Measurements from ENCODE around the gene IFNL4.
A peak's percentile ranks its signal among the peaks of the same experiment; 100 is the strongest.
"Not testable (repeated sequence)": the region's sequence is repeated elsewhere in the genome, so short reads cannot be mapped to it uniquely, and the experiment has no call there.

Gene IFNL4

DNA sequence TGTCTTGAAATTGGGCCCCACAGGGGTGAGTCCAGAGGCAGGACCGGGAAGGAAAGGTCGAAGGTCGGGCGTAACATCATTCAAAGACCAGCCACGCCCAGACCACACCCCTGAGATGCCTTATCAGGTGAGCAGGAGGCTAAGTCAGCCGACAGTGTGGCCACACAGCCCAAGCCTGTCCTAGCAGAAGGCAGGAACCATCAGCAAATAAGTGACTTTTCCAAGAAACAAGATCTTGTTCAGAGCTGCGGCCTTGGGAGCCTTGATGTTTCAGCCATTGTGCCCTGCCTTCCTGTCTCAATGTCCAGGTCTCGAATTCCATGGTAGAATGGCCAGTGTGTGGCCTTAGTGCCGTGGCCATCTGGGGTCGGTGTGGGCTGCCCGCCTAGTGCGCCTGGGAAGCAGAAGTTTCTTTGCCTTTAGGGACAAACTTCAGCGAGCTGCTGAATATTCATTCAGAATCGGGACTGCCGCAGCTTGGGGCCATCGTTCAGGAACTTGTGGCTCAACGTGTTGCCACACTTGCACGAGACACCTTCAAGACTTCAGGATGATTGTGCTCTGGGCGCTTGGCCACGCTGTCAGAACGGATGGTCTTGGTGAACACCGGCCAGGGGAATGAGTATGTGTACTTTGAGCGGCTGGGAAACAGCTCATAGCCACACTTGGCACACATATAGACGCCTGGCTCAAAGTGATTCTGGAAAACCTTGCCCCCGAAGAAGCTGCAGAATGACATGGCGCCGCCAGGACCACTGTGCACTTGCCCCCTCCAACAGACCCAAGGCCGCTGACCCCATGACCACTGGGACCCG, 6.1 kb upstream of the IFNL4 start:
- DNase-seq = no peak

DNA sequence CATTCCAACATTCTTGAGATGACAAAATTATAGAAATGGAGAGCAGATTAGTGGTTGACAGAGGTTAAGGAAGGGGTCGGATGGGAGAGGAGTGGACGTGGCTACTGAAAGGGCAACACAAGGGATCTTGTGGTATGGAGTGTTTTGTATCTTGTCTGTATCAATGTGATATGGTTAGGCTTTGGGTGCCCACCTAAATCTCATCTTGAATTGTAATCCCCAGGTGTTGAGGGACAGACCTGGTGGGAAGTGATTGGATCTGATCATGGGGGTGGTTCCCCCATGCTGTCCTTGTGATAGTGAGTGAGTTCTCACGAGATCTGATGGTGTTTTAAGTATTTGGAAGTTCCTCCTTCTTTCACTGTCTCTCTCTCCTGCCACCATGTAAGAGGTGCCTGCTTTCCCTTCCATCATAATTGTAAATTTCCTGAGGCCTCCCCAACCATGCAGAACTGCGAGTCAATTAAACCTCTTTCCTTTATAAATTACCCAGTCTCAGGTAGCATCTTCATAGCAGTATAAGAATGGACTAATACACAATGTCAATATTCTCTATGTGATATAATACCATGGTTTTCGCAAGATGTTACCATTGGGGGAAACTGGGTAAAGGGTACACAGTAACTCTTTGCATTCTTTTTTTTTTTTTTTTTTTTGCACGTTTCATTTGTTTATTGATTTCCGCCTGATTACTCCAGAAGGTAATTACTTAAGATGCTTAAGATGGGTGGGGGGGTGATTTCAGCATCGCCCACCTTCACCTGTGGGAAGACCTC, 4.9 kb upstream of the IFNL4 start:
- DNase-seq = no peak

DNA sequence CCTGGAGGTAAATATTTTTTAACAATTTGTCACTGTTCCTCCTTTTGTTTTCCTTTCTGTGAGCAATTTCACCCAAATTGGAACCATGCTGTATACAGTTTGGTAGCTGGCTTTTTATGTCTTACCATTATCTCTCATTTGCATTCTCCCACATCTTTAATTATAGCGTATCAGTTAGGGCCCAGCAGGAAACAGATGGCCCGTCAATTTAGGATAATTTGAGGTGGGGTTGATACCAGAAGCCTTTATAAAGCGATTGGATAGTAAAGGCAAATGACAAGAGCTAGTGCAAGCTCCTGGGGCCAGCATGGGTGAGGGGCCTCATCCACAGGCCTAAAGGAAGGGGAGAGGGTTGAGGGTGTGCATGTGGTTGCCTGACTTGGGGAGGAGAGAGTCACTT, 3.8 kb upstream of the IFNL4 start:
- no peak for DNase-seq

DNA sequence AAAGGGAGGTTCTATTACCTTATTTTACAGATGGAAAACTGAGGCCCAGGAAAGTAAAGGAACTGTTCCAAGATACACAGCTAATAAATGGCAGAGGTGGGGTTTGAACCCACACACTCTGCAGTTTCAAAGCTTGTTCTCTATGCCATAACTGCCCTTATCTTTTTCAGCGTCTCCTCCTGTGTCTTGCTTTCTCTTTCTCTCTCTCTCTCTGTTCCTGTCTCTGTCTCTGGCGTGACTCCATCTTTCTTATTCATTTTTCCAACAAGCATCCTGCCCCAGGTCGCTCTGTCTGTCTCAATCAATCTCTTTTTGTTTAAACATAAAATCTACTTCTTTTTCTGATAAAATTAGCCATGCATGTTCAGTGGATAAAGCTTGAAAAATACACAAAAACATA, 3.2 kb upstream of the IFNL4 start:
- no peak for DNase-seq

DNA sequence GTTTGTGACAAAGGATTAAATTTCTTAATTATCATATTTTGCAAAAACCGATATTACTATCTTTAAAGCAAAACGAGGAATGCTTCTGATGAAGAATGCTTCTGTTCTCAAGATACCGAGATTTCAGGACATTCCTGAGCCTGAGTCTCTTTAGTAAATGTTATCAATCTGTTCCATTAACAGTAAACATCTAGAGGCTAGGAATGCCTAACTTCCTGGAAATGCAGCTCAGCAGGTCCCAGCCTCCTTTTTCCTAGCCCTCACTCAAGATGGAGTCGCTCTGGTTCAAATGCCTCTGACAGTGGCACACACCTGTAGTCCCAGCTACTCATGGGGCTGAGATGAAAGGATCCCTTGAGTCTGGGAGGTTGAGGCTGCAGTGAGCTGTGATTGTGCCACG, 2.4 kb upstream of the IFNL4 start:
- no peak for DNase-seq

DNA sequence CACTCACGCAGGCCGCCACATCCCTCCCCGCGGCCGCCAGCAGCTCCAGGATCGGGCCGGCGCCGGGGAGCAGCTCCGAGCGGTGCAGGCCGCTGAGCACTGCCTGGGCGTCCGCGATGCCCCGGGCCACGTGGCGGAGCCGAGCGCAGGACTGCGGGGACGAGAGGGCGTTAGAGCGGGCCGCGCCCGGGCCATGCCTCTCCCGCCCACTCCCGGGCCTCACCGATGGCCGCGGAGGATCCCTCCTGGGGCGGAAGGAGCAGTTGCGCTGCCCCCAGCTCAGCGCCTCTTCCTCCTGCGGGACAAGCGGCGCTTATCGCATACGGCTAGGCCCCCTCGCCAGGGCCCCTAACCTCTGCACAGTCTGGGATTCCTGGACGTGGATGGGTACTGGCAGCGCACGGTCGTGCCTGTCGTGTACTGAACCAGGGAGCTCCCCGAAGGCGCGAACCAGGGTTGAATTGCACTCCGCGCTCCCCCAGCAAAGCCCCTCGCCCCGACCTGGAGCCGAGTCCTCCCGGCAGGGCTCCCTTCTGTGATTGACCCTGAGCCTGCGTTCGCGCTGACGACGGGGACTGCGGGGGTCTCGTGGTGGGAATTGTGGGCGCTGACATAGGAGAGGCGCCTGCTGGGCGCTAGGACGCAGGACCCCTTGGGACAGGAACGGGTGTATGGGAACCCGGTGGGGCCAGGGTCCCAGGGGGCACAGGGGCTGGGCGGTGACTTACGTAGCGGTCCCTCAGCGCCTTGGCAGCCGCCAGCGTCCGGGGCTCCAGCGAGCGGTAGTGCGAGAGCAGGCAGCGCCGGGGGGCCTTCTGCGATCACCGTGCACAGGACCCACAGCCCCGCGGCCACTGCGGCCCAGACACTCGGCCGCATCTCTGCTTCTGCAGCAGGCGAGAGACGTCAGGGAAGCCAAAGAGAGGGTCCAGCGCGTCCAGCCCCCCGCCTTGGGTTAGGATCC, 673 bp downstream of the IFNL4 start:
- no peak for DNase-seq

DNA sequence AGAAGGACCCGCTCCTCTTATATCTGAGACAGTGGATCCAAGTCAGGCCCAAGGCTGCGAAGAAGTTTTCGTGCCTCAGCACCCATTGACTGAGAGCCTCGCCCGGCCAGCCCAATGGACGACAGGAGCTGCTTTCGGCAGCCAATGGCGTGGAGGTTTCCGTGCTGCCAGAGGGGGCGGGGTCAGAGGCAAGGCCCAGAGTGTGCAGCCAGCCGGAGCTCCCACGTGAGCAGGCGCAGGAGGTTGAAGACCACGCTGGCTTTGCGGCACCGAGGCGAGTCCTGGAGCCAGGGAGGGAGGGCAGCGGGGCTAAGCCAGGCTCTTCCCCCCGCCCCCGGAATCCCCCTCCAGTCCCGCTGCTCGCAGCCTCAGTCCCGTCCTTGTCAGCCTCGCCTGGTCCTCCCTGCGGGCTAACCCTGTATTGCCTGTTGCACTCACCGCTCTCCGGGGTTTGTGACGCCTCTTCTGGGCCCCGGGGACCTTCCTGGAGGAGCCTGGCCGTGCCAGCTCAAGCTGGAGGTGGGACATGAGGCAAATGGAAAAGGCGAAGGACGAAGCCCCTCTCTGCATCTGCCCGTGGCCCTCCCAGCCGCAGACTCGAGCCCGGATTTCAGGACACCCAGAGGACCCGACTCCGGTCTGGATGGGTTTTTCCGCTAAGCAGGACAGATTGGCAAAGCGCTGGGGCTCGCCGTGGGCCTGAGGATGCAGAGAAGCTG, 1.5 kb downstream of the IFNL4 start:
- DNase-seq = peak in 1 of 2 experiments; percentile 43

DNA sequence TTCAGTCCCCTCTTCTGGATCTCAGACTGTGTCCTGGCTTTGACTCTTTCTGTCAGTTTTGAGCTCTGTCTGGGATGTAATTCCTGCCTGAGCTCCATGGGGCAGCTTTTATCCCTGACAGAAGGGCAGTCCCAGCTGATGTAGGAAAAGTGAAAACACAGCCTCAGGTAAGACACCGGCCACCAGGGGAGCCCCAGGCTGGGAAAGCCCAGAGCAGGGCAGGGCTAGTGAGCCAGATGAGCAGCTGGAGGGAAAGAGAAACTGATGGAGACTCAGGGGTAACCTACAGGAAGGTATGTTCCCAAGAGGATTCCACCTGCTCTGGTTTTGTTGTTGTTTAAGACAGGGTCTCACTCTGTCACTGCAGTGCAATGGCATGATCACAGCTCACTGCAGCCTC, 3.5 kb downstream of the IFNL4 start:
- not testable (repeated sequence) for DNase-seq

DNA sequence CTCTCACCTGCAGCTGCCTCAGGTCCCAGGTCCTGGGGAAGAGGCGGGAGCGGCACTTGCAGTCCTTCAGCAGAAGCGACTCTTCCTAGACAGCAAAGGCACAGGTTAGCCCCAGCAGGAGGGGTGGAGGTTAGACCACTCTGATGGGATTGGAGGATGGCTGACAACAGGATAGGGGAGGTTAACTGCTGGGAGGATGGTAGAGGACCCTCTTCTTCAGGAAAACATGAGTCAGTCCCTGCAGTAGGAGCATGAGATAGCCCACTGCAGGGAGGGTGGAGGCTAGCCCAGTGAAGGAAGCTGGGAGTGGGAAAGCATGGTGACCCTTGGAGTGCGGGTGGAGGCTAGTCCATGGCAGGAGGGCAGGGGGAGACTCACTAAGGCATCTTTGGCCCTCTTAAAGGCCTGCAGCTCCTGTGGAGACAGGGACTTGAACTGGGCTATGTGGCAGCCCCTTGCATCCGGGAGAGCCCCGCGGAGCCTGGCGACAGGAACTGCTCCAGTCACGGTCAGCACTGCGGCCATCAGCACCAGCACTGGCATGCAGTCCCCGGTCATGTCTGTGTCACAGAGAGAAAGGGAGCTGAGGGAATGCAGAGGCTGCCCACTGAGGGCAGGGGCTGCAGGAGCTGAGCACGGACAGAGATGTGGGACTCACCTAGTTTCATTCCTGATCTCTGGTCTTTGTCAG, 4.1 kb downstream of the IFNL4 start, which contains the start of gene IFNL3:
Gene IFNL3 (minus strand): TSS at position 597 of the 691 bp plus-strand sequence. CDS start 39 bp downstream, at position 558.
- not testable (repeated sequence) for DNase-seq

DNA sequence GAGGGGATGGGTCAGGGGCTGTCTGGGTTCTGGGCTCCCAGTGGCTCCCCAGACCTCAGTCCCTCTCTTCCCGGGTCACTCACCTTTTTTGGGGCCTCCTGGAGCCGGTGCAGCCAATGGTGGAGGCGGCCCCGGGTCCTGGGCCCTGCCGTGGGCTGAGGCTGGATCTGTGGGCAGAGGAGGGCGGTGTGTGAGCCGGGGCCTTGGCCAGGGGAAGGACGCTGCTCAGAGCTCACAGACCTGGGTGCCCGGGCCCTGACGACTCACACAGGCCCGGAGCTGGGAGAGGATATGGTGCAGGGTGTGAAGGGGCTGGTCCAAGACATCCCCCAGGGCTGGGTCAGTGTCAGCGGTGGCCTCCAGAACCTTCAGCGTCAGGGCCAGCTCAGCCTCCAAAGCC, 4.9 kb downstream of the IFNL4 start:
- DNase-seq = not testable (repeated sequence)

DNA sequence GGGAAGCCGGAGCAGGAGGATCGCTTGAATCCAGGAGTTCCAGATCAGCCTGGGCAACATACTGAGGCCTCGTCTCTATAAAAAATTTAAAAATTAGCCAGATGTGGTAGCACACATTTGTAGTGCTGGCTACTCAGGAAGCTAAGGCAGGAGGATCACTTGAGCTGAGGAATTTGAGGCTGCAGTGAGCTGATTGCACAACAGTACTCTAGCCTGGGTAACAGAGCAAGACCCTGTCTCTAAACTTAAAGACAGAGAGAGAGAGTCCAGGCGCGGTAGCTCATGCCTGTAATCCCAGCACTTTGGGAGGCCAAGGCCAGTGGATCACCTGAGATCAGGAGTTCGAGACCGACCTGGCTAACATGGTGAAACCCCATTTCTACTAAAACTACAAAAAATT, 8.2 kb downstream of the IFNL4 start:
- DNase-seq = no peak

DNA sequence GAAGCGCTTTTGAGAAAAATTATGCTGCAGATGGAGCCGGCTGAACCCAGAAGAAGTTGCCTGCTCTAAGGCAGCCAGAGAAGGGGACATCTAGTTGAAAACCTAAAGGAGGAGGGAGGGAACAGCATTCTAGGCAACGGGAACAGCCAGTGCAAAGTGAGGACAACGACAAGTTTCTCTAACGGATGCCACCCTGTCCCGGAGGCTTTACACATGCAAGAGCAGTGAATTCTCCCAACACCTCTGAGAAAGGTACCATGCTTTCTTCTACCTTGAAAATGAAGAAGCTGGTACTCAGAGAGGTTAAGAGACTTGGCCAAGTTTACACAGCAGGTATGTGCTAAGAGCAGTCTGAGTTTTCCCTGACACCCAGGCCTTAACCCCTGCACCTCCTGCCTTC, 9.7 kb downstream of the IFNL4 start:
- DNase-seq = no peak

DNA sequence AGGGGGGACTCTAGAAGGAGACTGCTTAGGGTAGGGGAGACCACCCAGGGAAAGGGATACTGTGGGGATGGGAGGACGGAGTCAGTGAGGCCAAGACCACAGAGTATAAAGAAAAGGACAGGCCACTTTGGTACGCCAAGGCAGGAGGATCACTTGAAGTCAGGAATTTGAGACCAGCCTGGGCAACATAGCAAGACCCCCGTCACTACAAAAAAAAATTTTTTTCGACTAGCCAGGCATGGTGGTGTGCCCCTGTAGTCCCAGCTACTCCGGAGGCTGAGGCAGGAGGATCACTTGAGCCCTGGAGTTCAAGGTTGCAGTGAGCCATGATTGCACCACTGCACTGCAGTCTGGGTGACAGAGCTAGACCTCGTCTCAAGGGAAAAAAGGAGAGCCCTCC, 10.4 kb downstream of the IFNL4 start:
- DNase-seq = no peak

DNA sequence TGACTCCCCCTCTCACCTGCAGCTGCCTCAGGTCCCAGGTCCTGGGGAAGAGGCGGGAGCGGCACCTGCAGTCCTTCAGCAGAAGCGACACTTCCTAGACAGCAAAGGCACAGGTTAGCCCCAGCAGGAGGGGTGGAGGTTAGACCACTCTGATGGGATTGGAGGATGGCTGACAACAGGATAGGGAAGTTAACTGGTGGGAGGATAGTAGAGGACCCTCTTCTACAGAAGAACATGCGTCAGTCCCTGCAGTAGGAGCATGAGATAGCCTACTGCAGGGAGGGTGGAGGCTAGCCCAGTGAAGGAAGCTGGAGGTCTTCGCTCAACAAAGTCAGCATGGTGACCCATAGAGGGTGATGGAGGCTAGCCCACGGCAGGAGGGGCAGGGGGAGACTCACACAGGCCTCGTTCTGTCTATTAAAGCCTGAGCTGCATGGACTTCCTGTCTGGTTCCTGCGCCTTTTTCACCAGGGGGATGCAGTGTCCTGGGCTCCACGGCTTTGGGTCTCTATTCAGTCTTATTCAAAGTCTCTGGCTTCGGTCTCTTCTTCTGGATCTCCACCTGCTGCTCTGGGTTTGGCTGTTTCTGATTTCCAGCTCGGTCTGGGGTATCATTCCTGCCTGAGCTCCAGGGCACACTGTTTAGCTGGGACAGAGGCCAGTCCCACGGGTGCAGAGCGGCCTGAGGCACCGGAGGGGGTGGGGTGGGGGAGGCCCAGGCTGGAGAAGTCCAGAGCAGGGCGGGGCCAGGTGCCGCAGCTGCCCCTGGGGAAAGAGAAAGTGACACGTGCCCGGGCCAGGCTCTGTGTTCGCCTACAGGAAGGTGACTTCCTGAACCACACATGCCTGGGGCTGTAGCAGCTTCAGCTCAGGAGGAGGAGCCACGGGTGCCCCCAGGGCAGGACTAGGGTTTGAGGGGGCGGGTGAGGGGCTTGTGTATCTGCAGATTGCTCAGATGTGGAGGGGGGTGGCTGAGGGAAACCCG, 11.2 kb downstream of the IFNL4 start:
- DNase-seq = peak; percentile 50 to 54

DNA sequence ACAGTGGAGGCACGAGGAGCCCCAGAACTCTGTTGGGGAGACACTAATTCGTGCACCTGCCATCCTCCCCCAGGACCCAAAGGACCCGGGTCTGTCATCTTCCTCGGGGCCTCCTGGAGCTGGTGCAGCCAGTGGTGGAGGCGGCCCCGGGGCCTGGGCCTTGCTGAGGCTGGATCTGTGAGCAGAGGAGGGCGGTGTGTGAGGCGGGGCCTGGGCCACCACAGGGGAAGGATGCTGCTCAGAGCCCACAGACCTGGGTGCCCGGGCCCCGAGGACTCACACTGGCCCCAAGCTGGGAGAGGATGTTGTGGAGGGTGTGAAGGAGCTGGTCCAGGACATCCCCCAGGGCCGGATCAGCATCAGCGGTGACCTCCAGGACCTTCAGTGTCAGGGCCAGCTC, 12.1 kb downstream of the IFNL4 start:
- DNase-seq = peak in 1 of 2 experiments; percentile 3

DNA sequence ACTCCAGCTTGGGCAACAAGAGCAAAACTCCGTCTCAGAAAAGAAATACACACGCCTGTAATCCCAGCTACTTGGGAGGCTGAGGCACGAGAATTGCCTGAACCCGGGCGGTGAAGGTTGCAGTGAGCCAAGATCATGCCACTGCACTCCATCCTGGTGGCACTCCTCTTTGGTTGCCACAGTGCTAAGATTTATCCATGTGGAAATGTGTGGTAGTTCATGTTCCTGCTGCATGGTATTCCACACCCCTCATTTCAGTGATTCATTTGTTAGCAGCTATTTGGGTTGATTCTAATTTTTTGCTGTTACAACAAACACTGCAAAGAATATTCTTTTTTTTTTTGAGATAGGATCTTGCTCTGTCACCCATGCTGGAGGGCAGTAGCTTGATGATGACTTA, 15.9 kb downstream of the IFNL4 start:
- DNase-seq = no peak

DNA sequence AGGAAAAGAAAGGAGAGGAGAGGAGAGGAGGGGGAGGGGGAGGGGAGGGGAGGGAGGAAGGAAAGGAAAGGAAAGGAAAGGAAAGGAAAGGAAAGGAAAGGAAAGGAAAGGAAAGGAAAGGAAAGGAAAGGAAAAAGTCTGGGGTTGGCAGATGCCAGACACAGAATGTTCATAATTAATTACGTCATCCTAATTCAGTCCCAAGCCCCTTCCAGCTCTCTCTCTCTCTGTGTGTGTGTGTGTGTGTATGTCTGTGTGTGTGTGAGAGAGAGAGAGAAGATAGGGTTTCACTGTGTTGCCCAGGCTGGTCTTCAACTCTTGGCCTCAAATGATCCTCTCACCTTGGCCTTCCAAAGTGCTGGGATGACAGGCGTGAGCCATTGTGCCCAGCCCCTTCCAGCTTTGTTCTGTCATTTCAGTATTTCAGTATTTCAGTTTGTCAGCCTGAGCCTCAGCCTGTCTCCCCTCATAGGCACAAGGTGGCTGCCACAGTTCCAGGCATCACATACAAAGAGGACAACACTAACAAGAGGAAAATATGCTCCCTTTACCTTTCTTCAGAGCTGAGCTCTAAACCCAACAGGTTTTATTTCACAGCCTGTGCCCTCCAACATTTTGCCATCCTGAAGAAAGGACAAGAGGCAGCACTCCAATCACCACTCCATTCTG, 18.4 kb downstream of the IFNL4 start:
- DNase-seq = no peak

DNA sequence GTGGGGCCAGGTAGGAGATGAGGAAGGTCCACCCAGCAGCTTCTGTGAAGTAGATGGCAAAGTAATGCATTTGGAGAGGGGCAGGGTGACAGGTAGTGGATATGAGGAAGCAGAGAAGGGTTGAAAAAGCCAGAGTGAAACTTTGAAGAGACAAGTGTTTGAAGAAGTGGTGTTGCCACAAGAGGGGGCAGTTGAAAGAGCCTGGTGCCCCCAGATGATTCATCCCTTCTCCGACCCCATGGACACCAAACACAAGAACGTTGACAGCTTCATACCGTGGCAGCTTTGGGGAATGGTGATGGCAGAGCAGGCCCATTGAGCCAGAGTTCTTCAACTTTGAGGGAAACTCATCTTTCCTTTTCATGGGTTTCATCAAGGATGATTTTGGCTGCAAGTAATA, 23.7 kb downstream of the IFNL4 start:
- no peak for DNase-seq

DNA sequence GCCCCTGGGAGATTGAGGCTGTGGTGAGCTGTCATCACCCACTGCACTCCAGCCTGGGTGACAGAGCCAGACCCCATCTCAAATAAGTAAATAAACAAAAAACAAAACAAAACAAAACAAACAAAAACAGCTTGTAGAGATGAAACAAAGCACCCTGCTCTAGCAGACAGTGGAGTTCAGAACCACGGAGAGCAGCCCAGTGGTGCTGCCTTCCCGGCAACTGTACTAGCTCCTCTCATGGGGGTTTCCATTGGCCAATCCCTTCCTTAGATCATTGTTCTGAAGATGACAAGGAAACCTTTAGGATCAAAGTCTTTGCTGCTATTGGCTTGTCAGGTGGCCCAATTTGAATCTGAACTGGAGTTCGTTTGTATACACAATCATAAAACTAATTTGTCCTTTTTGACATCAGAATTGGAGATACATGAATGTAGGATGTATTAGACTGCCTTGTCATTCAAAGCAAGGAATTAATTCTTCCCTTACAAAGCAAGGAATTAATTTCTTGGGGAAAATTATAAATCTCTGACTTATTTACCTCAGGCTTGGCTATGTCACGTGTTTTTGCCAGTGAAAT, 24.9 kb downstream of the IFNL4 start:
- DNase-seq = no peak
